ENCODE data around the gene QKI. TPM values are rescaled to one million over a fixed set of nuclear protein-coding genes. Genes with fewer than 3 reads are reported as not detected.

The QKI gene
- total and polyA plus RNA-seq, 9 donors, result 110 to 256 (median 229) TPM

- H3K4me1 ChIP-seq (ENCODE audit: control insufficient read depth, insufficient read depth, low read length), result no peaks in the 10 kb centered on the region
- peak overlapping the region; percentile 77 for H3K4me3 ChIP-seq (ENCODE audit: low read length)
- peak; percentile 42 for DNase-seq
- H3K27ac ChIP-seq (ENCODE audit: low read length), result peak overlapping the region; percentile 99
- no CpG with 5 or more reads among the region's 1 CpG for WGBS (ENCODE audit: insufficient coverage)
- no peaks in the 10 kb centered on the region for H3K27me3 ChIP-seq (ENCODE audit: control insufficient read depth, insufficient read depth, low read length)
- peaks cover 3% of the 10 kb centered on the region for H3K9me3 ChIP-seq (replicated peaks; ENCODE audit: control insufficient read depth, low read depth, low read length)
- H3K36me3 ChIP-seq (ENCODE audit: control insufficient read depth, insufficient read depth, low read length), result peaks cover 4% of the 10 kb centered on the region
These were observed 2.2 kb upstream of the QKI start for GRCh38 chr6:163412341-163412740.

- H3K27me3 ChIP-seq (ENCODE audit: control insufficient read depth, insufficient read depth, low read length), result no peaks in the 10 kb centered on the region
- H3K36me3 ChIP-seq (ENCODE audit: control insufficient read depth, insufficient read depth, low read length), result peaks cover 4% of the 10 kb centered on the region
- H3K9me3 ChIP-seq (replicated peaks; ENCODE audit: control insufficient read depth, low read depth, low read length), result peaks cover 3% of the 10 kb centered on the region
- WGBS (ENCODE audit: insufficient coverage), result 2% methylated on average over 7 of the region's 14 CpGs
- H3K27ac ChIP-seq (ENCODE audit: low read length), result peak overlapping the region; percentile 99
- peak overlapping the region; percentile 77 for H3K4me3 ChIP-seq (ENCODE audit: low read length)
- no peak for DNase-seq
- H3K4me1 ChIP-seq (ENCODE audit: control insufficient read depth, insufficient read depth, low read length), result no peaks in the 10 kb centered on the region
These were observed 1.6 kb upstream of the QKI start for GRCh38 chr6:163412801-163413344.

- WGBS (ENCODE audit: insufficient coverage), result under 1% methylated on average over 93 of the region's 109 CpGs
- Histone ChIP-seq H3K27me3 (ENCODE audit: control insufficient read depth, insufficient read depth, low read length) (no peaks in the 10 kb centered on the region), H3K4me3 (ENCODE audit: low read length) (peak overlapping the region; percentile 77), H3K4me1 (ENCODE audit: control insufficient read depth, insufficient read depth, low read length) (no peaks in the 10 kb centered on the region), H3K36me3 (ENCODE audit: control insufficient read depth, insufficient read depth, low read length) (peaks cover 4% of the 10 kb centered on the region), H3K27ac (ENCODE audit: low read length) (peak overlapping the region; percentile 99), H3K9me3 (replicated peaks; ENCODE audit: control insufficient read depth, low read depth, low read length) (peaks cover under 1% of the 10 kb centered on the region)
- DNase-seq, result peak; percentile 97
These were observed 987 bp upstream of the QKI start for GRCh38 chr6:163413345-163414116.

- whole genome bisulfite sequencing (ENCODE audit: insufficient coverage), result under 1% methylated on average over 85 of the region's 94 CpGs
- Histone ChIP-seq H3K4me3 (ENCODE audit: low read length) (peak overlapping the region; percentile 94), H3K36me3 (ENCODE audit: control insufficient read depth, insufficient read depth, low read length) (peaks cover 4% of the 10 kb centered on the region), H3K27ac (ENCODE audit: low read length) (peak overlapping the region; percentile 99), H3K9me3 (replicated peaks; ENCODE audit: control insufficient read depth, low read depth, low read length) (no peaks in the 10 kb centered on the region), H3K4me1 (ENCODE audit: control insufficient read depth, insufficient read depth, low read length) (no peaks in the 10 kb centered on the region), H3K27me3 (ENCODE audit: control insufficient read depth, insufficient read depth, low read length) (no peaks in the 10 kb centered on the region)
- DNase-seq, result peak; percentile 66
These were observed 565 bp downstream of the QKI start for GRCh38 chr6:163414946-163415619.

GRCh38 chr6:163415620-163416556 lies 1.4 kb downstream of the QKI start:
- no peaks in the 10 kb centered on the region for H3K9me3 ChIP-seq (replicated peaks; ENCODE audit: control insufficient read depth, low read depth, low read length)
- peak overlapping the region; percentile 94 for H3K4me3 ChIP-seq (ENCODE audit: low read length)
- under 1% methylated on average over 61 of the region's 63 CpGs for WGBS (ENCODE audit: insufficient coverage)
- H3K36me3 ChIP-seq (ENCODE audit: control insufficient read depth, insufficient read depth, low read length), result peaks cover 4% of the 10 kb centered on the region
- DNase-seq, result peak; percentile 87
- no peaks in the 10 kb centered on the region for H3K27me3 ChIP-seq (ENCODE audit: control insufficient read depth, insufficient read depth, low read length)
- peak overlapping the region; percentile 99 for H3K27ac ChIP-seq (ENCODE audit: low read length)
- H3K4me1 ChIP-seq (ENCODE audit: control insufficient read depth, insufficient read depth, low read length), result peaks cover 2% of the 10 kb centered on the region

- no peaks in the 10 kb centered on the region for H3K36me3 ChIP-seq (ENCODE audit: control insufficient read depth, insufficient read depth, low read length)
- 0% methylated on average over 1 of the region's 11 CpGs for WGBS (ENCODE audit: insufficient coverage)
- peak; percentile 96 for DNase-seq
- H3K27ac ChIP-seq (ENCODE audit: low read length), result peak overlapping the region; percentile 99
- no peaks in the 10 kb centered on the region for H3K27me3 ChIP-seq (ENCODE audit: control insufficient read depth, insufficient read depth, low read length)
- H3K9me3 ChIP-seq (replicated peaks; ENCODE audit: control insufficient read depth, low read depth, low read length), result no peaks in the 10 kb centered on the region
- H3K4me1 ChIP-seq (ENCODE audit: control insufficient read depth, insufficient read depth, low read length), result peaks cover 2% of the 10 kb centered on the region
- peak overlapping the region; percentile 94 for H3K4me3 ChIP-seq (ENCODE audit: low read length)
These were observed 2.2 kb downstream of the QKI start for GRCh38 chr6:163416557-163417253.

GRCh38 chr6:163417595-163417994 lies 3.1 kb downstream of the QKI start:
- peaks cover 3% of the 10 kb centered on the region for H3K36me3 ChIP-seq (ENCODE audit: control insufficient read depth, insufficient read depth, low read length)
- peak overlapping the region; percentile 94 for H3K4me3 ChIP-seq (ENCODE audit: low read length)
- no peaks in the 10 kb centered on the region for H3K27me3 ChIP-seq (ENCODE audit: control insufficient read depth, insufficient read depth, low read length)
- peak overlapping the region; percentile 91 for H3K27ac ChIP-seq (ENCODE audit: low read length)
- H3K9me3 ChIP-seq (replicated peaks; ENCODE audit: control insufficient read depth, low read depth, low read length), result no peaks in the 10 kb centered on the region
- H3K4me1 ChIP-seq (ENCODE audit: control insufficient read depth, insufficient read depth, low read length), result peaks cover 6% of the 10 kb centered on the region
- DNase-seq, result peak; percentile 64
- no CpG with 5 or more reads among the region's 4 CpGs for WGBS (ENCODE audit: insufficient coverage)

GRCh38 chr6:163418311-163419029 lies 4.0 kb downstream of the QKI start:
- peak overlapping the region; percentile 91 for H3K27ac ChIP-seq (ENCODE audit: low read length)
- 80% methylated on average over 2 of the region's 5 CpGs for WGBS (ENCODE audit: insufficient coverage)
- peak overlapping the region; percentile 94 for H3K4me3 ChIP-seq (ENCODE audit: low read length)
- no peaks in the 10 kb centered on the region for H3K9me3 ChIP-seq (replicated peaks; ENCODE audit: control insufficient read depth, low read depth, low read length)
- H3K4me1 ChIP-seq (ENCODE audit: control insufficient read depth, insufficient read depth, low read length), result peaks cover 7% of the 10 kb centered on the region
- DNase-seq, result peak; percentile 48
- H3K36me3 ChIP-seq (ENCODE audit: control insufficient read depth, insufficient read depth, low read length), result peaks cover 3% of the 10 kb centered on the region
- no peaks in the 10 kb centered on the region for H3K27me3 ChIP-seq (ENCODE audit: control insufficient read depth, insufficient read depth, low read length)

All from muscle of leg (tissue), 11 donors.